HG02852 (cell line): ENCODE data around the gene MRPL14.

Source experiments
- ATAC-seq: cut with Tn5 transposase; IDR thresholded peaks from one replicate; pipeline ENCODE4 v1.9.1; 2021; ENCODE audit warnings: mild to moderate bottlenecking, moderate library complexity; ENCODE audit not compliant: unreplicated experiment

Gene MRPL14

GRCh38 chr6:44127186-44128019, at the start of gene MRPL14, which contains the start of gene TMEM63B:
Gene MRPL14 (minus strand): TSS chr6:44127452. CDS start chr6:44116611, 10,841 bp downstream.
Gene TMEM63B (plus strand): TSS chr6:44127554. CDS start chr6:44134585, 7,031 bp downstream.
- ATAC-seq, result peak; percentile 68

GRCh38 chr6:44176130-44176761, 49.0 kb upstream of the MRPL14 start:
- ATAC-seq, result no peak

GRCh38 chr6:44172731-44173500, 45.7 kb upstream of the MRPL14 start:
- peak; percentile 59 for ATAC-seq

- ATAC-seq, result no peak
Measured at GRCh38 chr6:44171899-44172546, 44.8 kb upstream of the MRPL14 start.

- no peak for ATAC-seq
Measured at GRCh38 chr6:44169886-44170570, 42.8 kb upstream of the MRPL14 start.

GRCh38 chr6:44169154-44169553, 41.9 kb upstream of the MRPL14 start:
- no peak for ATAC-seq

- ATAC-seq, result no peak
Measured at GRCh38 chr6:44167567-44167966, 40.3 kb upstream of the MRPL14 start.

- no peak for ATAC-seq
Measured at GRCh38 chr6:44166591-44167184, 39.4 kb upstream of the MRPL14 start.

GRCh38 chr6:44166116-44166515, 38.9 kb upstream of the MRPL14 start:
- ATAC-seq, result no peak

- ATAC-seq, result no peak
Measured at GRCh38 chr6:44162876-44163625, 35.8 kb upstream of the MRPL14 start.

GRCh38 chr6:44161997-44162338, 34.7 kb upstream of the MRPL14 start:
- ATAC-seq, result no peak

GRCh38 chr6:44158770-44159228, 31.5 kb upstream of the MRPL14 start, which contains the start of gene CAPN11:
Gene CAPN11 (plus strand): TSS chr6:44158820. CDS start chr6:44158849, 29 bp downstream.
- no peak for ATAC-seq

- no peak for ATAC-seq
Measured at GRCh38 chr6:44157152-44157521, 29.9 kb upstream of the MRPL14 start.

- ATAC-seq, result no peak
Measured at GRCh38 chr6:44156494-44157151, 29.4 kb upstream of the MRPL14 start.

GRCh38 chr6:44154067-44154466, 26.8 kb upstream of the MRPL14 start:
- no peak for ATAC-seq

GRCh38 chr6:44152533-44152932, 25.3 kb upstream of the MRPL14 start:
- no peak for ATAC-seq

GRCh38 chr6:44152109-44152461, 24.8 kb upstream of the MRPL14 start:
- ATAC-seq, result no peak

GRCh38 chr6:44151348-44152108, 24.3 kb upstream of the MRPL14 start:
- ATAC-seq, result peak; percentile 72
